ENCODE results near the gene NDUFAF8. TPM values are rescaled to one million over a fixed set of nuclear protein-coding genes. Genes with fewer than 3 reads are reported as not detected.

NDUFAF8 gene
- total RNA-seq, 1 experiment from 2014 or later = 102 TPM

- no peak overlapping the region; the same call in 1 of the 2 replicates for H3K27ac ChIP-seq (ENCODE audit: low read depth, low read length)
- no peak overlapping the region for H2AFZ ChIP-seq (ENCODE audit: low read depth, low read length, poor library complexity, severe bottlenecking)
- peaks cover 42% of the 10 kb centered on the region for H3K79me2 ChIP-seq (ENCODE audit: insufficient read depth, low read length)
- ATAC-seq (no peak), DNase-seq (ENCODE audit: low read depth, low spot score) (no peak)
- H3K4me1 ChIP-seq (ENCODE audit: control insufficient read depth in 1 of 2, insufficient read depth in 2 of 2, low read length in 2 of 2) = peaks cover 12 to 29% of the 10 kb centered on the region in 2 experiments; a peak in 3 of 4 replicates
- ChIA-PET POLR2A (interaction anchor here (1.2 kb wide), 1 partner anchor 14 kb away, joined by 3 read pairs; the partner anchor contains the start of gene CEP131), RAD21 (ENCODE audit: low non-redundant PET in 1 of 2, low total read pairs in 2 of 2, uncharacterized antibody in 2 of 2, unreplicated experiment in 2 of 2) (no interaction called here), CTCF (no interaction called here)
- H3K4me2 ChIP-seq (ENCODE audit: low read length) = no peak overlapping the region
- H3K36me3 ChIP-seq (ENCODE audit: control insufficient read depth in 1 of 2, insufficient read depth in 2 of 2, low read length in 2 of 2) = peaks cover 0 to 7% of the 10 kb centered on the region in 2 experiments; a peak in 1 of 4 replicates
- H4K20me1 ChIP-seq (ENCODE audit: insufficient read depth) = no peaks in the 10 kb centered on the region
- intact Hi-C loops (cut with micrococcal nuclease) = no loop called here
- BruUV-seq (replicated peaks) = no TSS peak
- H3K4me3 ChIP-seq (replicated peaks in 1 of 2; ENCODE audit: low read depth in 1 of 2, low read length in 2 of 2) = no peak overlapping the region
- no peak overlapping the region for H3K9ac ChIP-seq (ENCODE audit: low read length)
- H3K27me3 ChIP-seq (ENCODE audit: insufficient read depth, low read length) = no peaks in the 10 kb centered on the region
- no peaks in the 10 kb centered on the region for H3K9me2 ChIP-seq (ENCODE audit: insufficient read depth)
- H3K9me3 ChIP-seq (ENCODE audit: control insufficient read depth in 1 of 2, insufficient read depth in 1 of 2, low read depth in 1 of 2, low read length in 2 of 2) = no peaks in the 10 kb centered on the region
- TF ChIP-seq TCF7L2 (IDR thresholded peaks at IDR 0.05; ENCODE audit: borderline replicate concordance, extremely low read depth, insufficient read depth, insufficient read length) = no peak
Measured at GRCh38 chr17:81236784-81237183, 2.3 kb upstream of the NDUFAF8 start.

- Histone ChIP-seq H3K27me3 (ENCODE audit: insufficient read depth, low read length) (no peaks in the 10 kb centered on the region), H3K9me3 (ENCODE audit: control insufficient read depth in 1 of 2, insufficient read depth in 1 of 2, low read depth in 1 of 2, low read length in 2 of 2) (no peaks in the 10 kb centered on the region), H2AFZ (ENCODE audit: low read depth, low read length, poor library complexity, severe bottlenecking) (no peak overlapping the region), H3K9me2 (ENCODE audit: insufficient read depth) (no peaks in the 10 kb centered on the region), H3K27ac (ENCODE audit: low read depth, low read length) (no peak overlapping the region; the same call in 1 of the 2 replicates), H3K4me3 (replicated peaks in 1 of 2; ENCODE audit: low read depth in 1 of 2, low read length in 2 of 2) (peak overlapping the region; percentile 94 to 100), H3K4me1 (ENCODE audit: control insufficient read depth in 1 of 2, insufficient read depth in 2 of 2, low read length in 2 of 2) (peaks cover 12 to 35% of the 10 kb centered on the region in 2 experiments; a peak in 3 of 4 replicates), H3K36me3 (ENCODE audit: control insufficient read depth in 1 of 2, insufficient read depth in 2 of 2, low read length in 2 of 2) (peaks cover 0 to 10% of the 10 kb centered on the region in 2 experiments; a peak in 1 of 4 replicates), H3K4me2 (ENCODE audit: low read length) (peak overlapping the region; percentile 99), H3K79me2 (ENCODE audit: insufficient read depth, low read length) (peaks cover 48% of the 10 kb centered on the region), H3K9ac (ENCODE audit: low read length) (peak overlapping the region; percentile 98), H4K20me1 (ENCODE audit: insufficient read depth) (no peaks in the 10 kb centered on the region)
- no peak for TF ChIP-seq YY1 (IDR thresholded peaks at IDR 0.05; ENCODE audit: extremely low read depth, insufficient replicate concordance, low read depth, low read length)
- TF ChIP-seq EZH2phosphoT487 (IDR thresholded peaks at IDR 0.05; ENCODE audit: borderline replicate concordance) = no peak
- no peak for TF ChIP-seq SRF (IDR thresholded peaks at IDR 0.05; ENCODE audit: low read depth)
- no peak for TF ChIP-seq FOSL1 (IDR thresholded peaks at IDR 0.05; ENCODE audit: low read depth)
- no peak for TF ChIP-seq POLR2A (IDR thresholded peaks at IDR 0.05; ENCODE audit: borderline replicate concordance, extremely low read depth, insufficient read depth, insufficient read length)
- no peak for TF ChIP-seq ZNF274 (IDR thresholded peaks at IDR 0.05; ENCODE audit: low read depth, low read length)
- no peak for TF ChIP-seq EZH2 (IDR thresholded peaks at IDR 0.05)
- TF ChIP-seq JUND (IDR thresholded peaks at IDR 0.05) = no peak
- TF ChIP-seq SIN3A (IDR thresholded peaks at IDR 0.05; ENCODE audit: low read depth) = no peak
- RAD21 ChIA-PET (ENCODE audit: low non-redundant PET in 1 of 2, low total read pairs in 2 of 2, uncharacterized antibody in 2 of 2, unreplicated experiment in 2 of 2) = interaction anchor here in 1 of 2 experiments (1.1 kb wide), 1 partner anchor 15 kb away, joined by 3 read pairs; the partner anchor contains the start of gene CEP131
- ATAC-seq (no peak), DNase-seq (ENCODE audit: low read depth, low spot score) (no peak)
- BruUV-seq (replicated peaks) = TSS peak; percentile 63
- intact Hi-C loops (cut with micrococcal nuclease) = no loop called here
- CTCF ChIA-PET = no interaction called here
- POLR2A ChIA-PET = interaction anchor here (1.2 kb wide), 1 partner anchor 15 kb away, joined by 3 read pairs; the partner anchor contains the start of gene CEP131
Measured at GRCh38 chr17:81237591-81238489, 1.3 kb upstream of the NDUFAF8 start.

All from HCT116 (cell line).